Progenitor cell of endocrine pancreas (in vitro differentiated cells): ENCODE results near the gene EFCAB7. TPM values are rescaled to one million over a fixed set of nuclear protein-coding genes. Genes with fewer than 3 reads are reported as not detected.

Source experiments
- DNase-seq: peaks from one replicate; pipeline ENCODE4 v3.0.0; 2021; ENCODE audit warnings: low spot score; ENCODE audit not compliant: unreplicated experiment
- H3K27ac Mint-ChIP-seq: 2 replicates; pipeline ENCODE4 v1.8.0; 2021; ENCODE audit warnings: mild to moderate bottlenecking, moderate library complexity, mixed read lengths
- H3K27me3 Mint-ChIP-seq: 2 replicates; pipeline ENCODE4 v1.8.0; 2021; ENCODE audit warnings: mixed read lengths
- H3K36me3 Mint-ChIP-seq: 2 replicates; pipeline ENCODE4 v1.8.0; 2022; ENCODE audit warnings: mixed read lengths; ENCODE audit not compliant: insufficient read depth
- H3K4me1 Mint-ChIP-seq: 2 replicates; pipeline ENCODE4 v1.8.0; 2021; ENCODE audit warnings: low read depth, mixed read lengths
- H3K4me3 Mint-ChIP-seq: 2 replicates; pipeline ENCODE4 v1.8.0; 2021; ENCODE audit warnings: low read depth, mild to moderate bottlenecking, moderate library complexity, mixed read lengths
- H3K9me3 Mint-ChIP-seq: 2 replicates; pipeline ENCODE4 v1.8.0; 2021; ENCODE audit warnings: low read depth, mixed read lengths
- CTCF ChIP-seq: fragments of 200-600 bp; sonication (generic); IDR thresholded peaks from one replicate; pipeline ENCODE4 v1.5.0; 2021; ENCODE audit warnings: antibody characterized with exemption, mild to moderate bottlenecking; ENCODE audit not compliant: unreplicated experiment
- total RNA-seq: library from RNA; stranded (reverse); gene quantifications from 2 replicates; pipeline ENCODE4 v1.2.1, GENCODE V29; 2021

The EFCAB7 gene
- total RNA-seq, 1 donor from 2014 or later, result 14.6 TPM

DNA sequence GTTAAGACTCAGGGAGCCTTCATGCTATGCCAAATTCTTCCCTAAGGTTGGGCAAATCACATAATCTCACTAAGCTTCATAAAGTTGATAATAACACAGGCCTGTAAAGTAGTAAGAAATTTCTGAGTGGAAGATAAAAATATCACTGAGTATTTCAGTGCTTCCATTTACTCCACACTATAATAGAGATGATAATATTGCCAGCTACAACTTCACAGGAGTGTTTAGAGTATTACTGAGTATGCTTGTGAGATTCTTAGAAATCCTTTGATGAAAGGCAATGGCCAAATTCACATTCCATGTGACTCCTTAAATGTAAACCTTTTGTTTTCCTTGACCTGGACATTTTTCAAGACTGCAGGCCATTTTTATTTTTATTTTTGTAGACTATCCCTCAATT is 10.7 kb upstream of the EFCAB7 start:
- DNase-seq, result no peak
- H3K9me3 Mint-ChIP-seq, result peaks cover 10% of the 10 kb centered on the region
- peaks cover 6% of the 10 kb centered on the region for H3K36me3 Mint-ChIP-seq
- H3K4me1 Mint-ChIP-seq, result no peaks in the 10 kb centered on the region
- H3K27me3 Mint-ChIP-seq, result no peaks in the 10 kb centered on the region
- no peak overlapping the region for H3K27ac Mint-ChIP-seq
- no peak for TF ChIP-seq CTCF
- H3K4me3 Mint-ChIP-seq, result no peak overlapping the region

DNA sequence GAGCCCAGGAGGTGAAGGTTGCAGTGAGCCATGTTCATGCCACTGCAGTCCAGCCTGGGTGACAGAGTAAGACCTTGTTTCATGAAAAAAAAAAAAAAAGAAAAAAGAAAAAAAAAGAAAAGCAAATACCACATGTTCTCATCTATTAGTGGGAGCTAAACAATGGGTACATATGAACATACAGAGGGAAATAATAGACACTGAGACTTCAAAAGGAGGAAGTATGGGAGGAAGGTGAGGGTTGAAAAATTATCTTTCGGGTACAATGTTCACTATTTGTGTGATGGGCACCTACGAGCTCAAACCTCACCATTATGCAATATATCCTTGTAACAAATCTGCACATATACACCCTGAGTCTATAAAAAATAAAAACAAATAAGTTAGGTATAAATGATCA is 6.7 kb upstream of the EFCAB7 start:
- Mint-ChIP-seq H3K27ac (no peak overlapping the region), H3K4me3 (no peak overlapping the region), H3K4me1 (no peaks in the 10 kb centered on the region), H3K9me3 (peaks cover 10% of the 10 kb centered on the region), H3K36me3 (peaks cover 6% of the 10 kb centered on the region), H3K27me3 (no peaks in the 10 kb centered on the region)
- no peak for TF ChIP-seq CTCF
- no peak for DNase-seq

DNA sequence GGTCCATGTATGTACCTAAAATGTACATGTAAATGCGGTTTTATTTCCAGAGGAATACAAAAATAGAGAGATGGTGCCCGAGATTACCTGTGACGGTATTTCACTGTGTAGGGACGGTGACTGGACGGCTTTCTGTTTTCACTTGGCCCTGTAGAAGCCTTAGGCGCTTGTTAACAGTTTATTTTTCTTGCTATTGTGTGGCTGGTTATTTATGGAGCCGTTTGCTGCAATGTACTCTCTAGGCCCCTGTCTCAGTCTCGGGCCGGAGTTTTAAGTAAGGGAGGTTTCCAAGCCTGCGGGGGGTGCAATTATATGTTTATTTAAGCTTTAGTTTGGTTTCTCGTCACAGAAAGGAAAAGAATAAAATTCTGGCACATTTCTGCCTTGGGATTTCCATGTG is 413 bp downstream of the EFCAB7 start:
- Mint-ChIP-seq H3K36me3 (peaks cover 5% of the 10 kb centered on the region), H3K27me3 (no peaks in the 10 kb centered on the region), H3K4me1 (peaks cover 10% of the 10 kb centered on the region), H3K4me3 (peak overlapping the region; percentile 87), H3K9me3 (no peaks in the 10 kb centered on the region), H3K27ac (peak overlapping the region; percentile 94)
- no peak for TF ChIP-seq CTCF
- DNase-seq, result no peak

DNA sequence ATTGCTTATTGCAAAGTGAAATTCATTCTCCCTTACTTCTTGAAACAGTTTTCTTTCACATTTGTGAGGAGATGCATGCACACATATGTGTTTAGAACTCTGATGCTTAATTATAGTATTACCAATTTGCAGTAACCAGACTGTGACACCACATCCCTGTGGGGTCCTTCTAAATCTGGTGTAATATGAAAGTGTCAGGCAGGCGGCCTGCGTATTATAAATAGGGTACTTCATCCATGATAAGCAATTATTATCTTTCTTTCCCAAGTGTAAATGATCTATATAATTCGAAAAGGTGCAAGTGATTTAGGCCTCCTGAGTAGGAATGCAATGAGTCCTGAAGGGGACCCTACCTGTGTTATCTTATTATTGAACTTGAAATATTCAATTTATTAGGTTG is 876 bp downstream of the EFCAB7 start:
- Mint-ChIP-seq H3K9me3 (no peaks in the 10 kb centered on the region), H3K27ac (peak overlapping the region; percentile 4), H3K4me3 (peak overlapping the region; percentile 87), H3K27me3 (no peaks in the 10 kb centered on the region), H3K36me3 (peaks cover 5% of the 10 kb centered on the region), H3K4me1 (peaks cover 10% of the 10 kb centered on the region)
- TF ChIP-seq CTCF, result no peak
- no peak for DNase-seq

DNA sequence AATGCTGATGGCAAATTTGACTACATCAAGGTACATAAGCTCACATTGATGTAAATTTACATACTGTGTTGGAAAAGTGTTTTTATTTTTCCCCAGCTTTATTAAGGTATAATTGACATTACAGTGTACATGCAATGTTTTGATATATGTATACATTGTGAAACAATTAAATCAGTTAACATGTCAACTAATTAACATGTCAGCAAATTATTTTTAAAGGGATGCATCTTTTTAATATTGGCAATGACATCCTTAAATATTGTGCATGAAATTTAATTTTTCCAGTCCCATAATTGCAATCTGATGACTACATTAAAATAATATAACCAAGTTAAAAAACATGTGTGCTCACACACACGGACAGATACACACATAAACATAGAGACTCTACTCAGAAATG is 9.4 kb downstream of the EFCAB7 start:
- Mint-ChIP-seq H3K36me3 (peaks cover 8% of the 10 kb centered on the region), H3K4me3 (no peak overlapping the region), H3K27me3 (no peaks in the 10 kb centered on the region), H3K9me3 (no peaks in the 10 kb centered on the region), H3K27ac (no peak overlapping the region), H3K4me1 (peaks cover 4% of the 10 kb centered on the region)
- TF ChIP-seq CTCF, result no peak
- DNase-seq, result no peak
